HepG2 (cell line): ENCODE measurements around the gene TCF23. TPM values are rescaled to one million over a fixed set of nuclear protein-coding genes. Genes with fewer than 3 reads are reported as not detected.
A peak's percentile ranks its signal among the peaks of the same experiment; 100 is the strongest.

Experiments used
- DPF2 ChIP-seq: sonication (generic); formaldehyde crosslinking; IDR thresholded peaks from 2 replicates; pipeline ENCODE4 v1.4.0; 2020; ENCODE audit warnings: mild to moderate bottlenecking, low read depth, missing genetic modification reagents, borderline replicate concordance
- FOXA3 ChIP-seq: IDR thresholded peaks from 2 replicates; pipeline ENCODE4 v1.6.1; 2016; ENCODE audit warnings: missing genetic modification reagents, missing compliant biosample characterization
- FOXK2 ChIP-seq: fragments of 450-650 bp; IDR thresholded peaks from 2 replicates; pipeline ENCODE4 v1.6.1; 2016
- GATAD2A ChIP-seq: IDR thresholded peaks from 2 replicates; pipeline ENCODE4 v1.6.1; 2016
- HMGA1 ChIP-seq: sonication (generic); formaldehyde crosslinking; conservative IDR thresholded peaks from 2 replicates; pipeline ENCODE4 v1.4.0; 2020; ENCODE audit warnings: missing genetic modification reagents
- HNF4A ChIP-seq: sonication (generic); formaldehyde crosslinking; IDR thresholded peaks from 2 replicates; pipeline ENCODE4 v1.4.0; 2020; ENCODE audit warnings: missing genetic modification reagents
- HNRNPUL1 ChIP-seq: fragments of 200-400 bp; formaldehyde crosslinking; IDR thresholded peaks from 2 replicates; pipeline ENCODE4 v1.6.1; 2017; ENCODE audit warnings: low read depth, mild to moderate bottlenecking, low read length, moderate library complexity
- KAT7 ChIP-seq: IDR thresholded peaks from 2 replicates; pipeline ENCODE4 v1.6.1; 2018; ENCODE audit warnings: borderline replicate concordance, missing compliant biosample characterization
- MED1 ChIP-seq: sonication (generic); formaldehyde crosslinking; IDR thresholded peaks from 2 replicates; pipeline ENCODE4 v1.4.0; 2020; ENCODE audit warnings: missing genetic modification reagents
- NPAS2 ChIP-seq: sonication (generic); formaldehyde crosslinking; IDR thresholded peaks from 2 replicates; pipeline ENCODE4 v1.8.0; 2022; ENCODE audit warnings: mild to moderate bottlenecking, missing genetic modification reagents, borderline replicate concordance
- NR2F1 ChIP-seq, 2 experiments: fragments of 450-650 bp in 1 of 2; formaldehyde crosslinking in 1 of 2; IDR thresholded peaks; 2 replicates each; pipeline versions ENCODE4 v1.5.0 to v1.6.1; 2016 to 2020; ENCODE audit warnings: mild to moderate bottlenecking in 1 of 2, missing compliant biosample characterization in 1 of 2, missing genetic modification reagents in 1 of 2, moderate library complexity in 1 of 2
- PLRG1 ChIP-seq: fragments of 450-650 bp; conservative IDR thresholded peaks from 2 replicates; pipeline ENCODE4 v1.6.1; 2016
- RXRB ChIP-seq: IDR thresholded peaks from 2 replicates; pipeline ENCODE4 v1.6.1; 2016; ENCODE audit warnings: borderline replicate concordance, missing genetic modification reagents, missing compliant biosample characterization
- SALL2 ChIP-seq: sonication (generic); formaldehyde crosslinking; IDR thresholded peaks from 2 replicates; pipeline ENCODE4 v1.8.1; 2023; ENCODE audit warnings: mild to moderate bottlenecking, missing genetic modification reagents, inconsistent platforms
- SP1 ChIP-seq, 2 experiments: fragments of 450-650 bp in 1 of 2; sonication (generic) in 1 of 2; formaldehyde crosslinking in 1 of 2; IDR thresholded peaks; 2 replicates each; pipeline versions ENCODE4 v1.4.0 to v1.6.1; 2016 to 2020; ENCODE audit warnings: missing genetic modification reagents in 1 of 2
- TARDBP ChIP-seq: sonication (generic); formaldehyde crosslinking; IDR thresholded peaks from 2 replicates; pipeline ENCODE4 v1.8.0; 2022; ENCODE audit warnings: mild to moderate bottlenecking, missing genetic modification reagents
- TBL1XR1 ChIP-seq: fragments of 150-350 bp; IDR thresholded peaks from 2 replicates; pipeline ENCODE4 v1.6.1; 2014; ENCODE audit warnings: borderline replicate concordance, low read length; ENCODE audit not compliant: partially characterized antibody
- TBP ChIP-seq: sonication (generic); formaldehyde crosslinking; IDR thresholded peaks from 2 replicates; pipeline ENCODE4 v1.5.0; 2020; ENCODE audit warnings: missing genetic modification reagents
- THAP8 ChIP-seq: sonication (generic); formaldehyde crosslinking; IDR thresholded peaks from 2 replicates; pipeline ENCODE4 v1.5.1; 2020; ENCODE audit warnings: missing genetic modification reagents, mild to moderate bottlenecking, borderline replicate concordance
- ZBTB38 ChIP-seq: sonication (generic); formaldehyde crosslinking; IDR thresholded peaks from 2 replicates; pipeline ENCODE4 v1.5.1; 2020; ENCODE audit warnings: mild to moderate bottlenecking, missing genetic modification reagents
- ZNF326 ChIP-seq: sonication (generic); formaldehyde crosslinking; IDR thresholded peaks from 2 replicates; pipeline ENCODE4 v1.4.0; 2020; ENCODE audit warnings: missing genetic modification reagents, borderline replicate concordance
- ZNF335 ChIP-seq: sonication (generic); formaldehyde crosslinking; IDR thresholded peaks from 2 replicates; pipeline ENCODE4 v1.4.0; 2020; ENCODE audit warnings: missing genetic modification reagents
- ZNF343 ChIP-seq: sonication (generic); formaldehyde crosslinking; IDR thresholded peaks from 2 replicates; pipeline ENCODE4 v1.4.0; 2020; ENCODE audit warnings: mild to moderate bottlenecking, missing genetic modification reagents
- ZNF577 ChIP-seq: sonication (generic); formaldehyde crosslinking; IDR thresholded peaks from 2 replicates; pipeline ENCODE4 v1.4.0; 2020; ENCODE audit warnings: mild to moderate bottlenecking, low read depth, missing genetic modification reagents, borderline replicate concordance
- ZNF646 ChIP-seq: sonication (generic); formaldehyde crosslinking; IDR thresholded peaks from 2 replicates; pipeline ENCODE4 v1.9.0; 2021; ENCODE audit warnings: mild to moderate bottlenecking, missing genetic modification reagents
- ZNF792 ChIP-seq: IDR thresholded peaks from 2 replicates; pipeline ENCODE4 v1.6.1; 2016
- ZSCAN9 ChIP-seq: IDR thresholded peaks from 2 replicates; pipeline ENCODE4 v1.6.1; 2016; ENCODE audit warnings: borderline replicate concordance
- polyA plus RNA-seq, 8 experiments: library from polyadenylated mRNA; depleted of rRNA in 3 of 8; stranded (reverse) in 7 of 8; unstranded in 1 of 8; fragments of >200 nt; fragmentation: Illumina TruSeq in 4 of 8; extraction: Trizol in 4 of 8; gene quantifications; 2 replicates each; pipeline versions ENCODE4 v1.2.1 to v1.2.3, GENCODE V29; 2011 to 2016; ENCODE audit warnings: low read depth in 4 of 8, missing spikeins in 1 of 8, mixed read lengths in 1 of 8; ENCODE audit not compliant: insufficient read depth in 1 of 8
- total RNA-seq, 5 experiments: library from RNA; depleted of rRNA; stranded (reverse); fragments of >200 nt; fragmentation: Illumina TruSeq; extraction: Trizol; gene quantifications; 2 replicates each; pipeline ENCODE4 v1.2.3, GENCODE V29; 2016; ENCODE audit warnings: low read depth in 1 of 5

TCF23 gene
- total and polyA plus RNA-seq, 2 of the 13 experiments (the other 11 are each of a cell fraction or from before 2014, with no cell fraction given), result 0.02 to 1.4 TPM

- TF ChIP-seq HNRNPUL1, result no peak
- no peak for TF ChIP-seq SALL2
- TF ChIP-seq KAT7 (CRISPR knock-in tag), result no peak
- TF ChIP-seq FOXA3 (CRISPR knock-in tag), result peak; percentile 58; the same call in 1 of the 2 replicates
- no peak for TF ChIP-seq ZNF577 (CRISPR knock-in tag)
- TF ChIP-seq ZNF343 (CRISPR knock-in tag), result no peak
- TF ChIP-seq NR2F1 (CRISPR knock-in tag; IDR thresholded peaks at IDR 0.05), result no peak
- TF ChIP-seq ZBTB38 (CRISPR knock-in tag), result no peak
- TF ChIP-seq HNF4A, result no peak
- no peak for TF ChIP-seq NPAS2 (CRISPR knock-in tag)
- no peak for TF ChIP-seq PLRG1
- no peak for TF ChIP-seq ZNF335 (CRISPR knock-in tag)
- TF ChIP-seq ZSCAN9 (CRISPR knock-in tag), result no peak
- TF ChIP-seq RXRB (CRISPR knock-in tag), result peak; percentile 70; the same call in 1 of the 2 replicates
- TF ChIP-seq TBP (CRISPR knock-in tag), result no peak
- no peak for TF ChIP-seq FOXK2
- peak; percentile 44; the same call in 1 of the 2 replicates for TF ChIP-seq GATAD2A (CRISPR knock-in tag)
- no peak for TF ChIP-seq TARDBP (CRISPR knock-in tag)
- no peak for TF ChIP-seq ZNF326
- TF ChIP-seq TBL1XR1, result no peak
- no peak for TF ChIP-seq SP1 (IDR thresholded peaks at IDR 0.05)
- no peak for TF ChIP-seq SP1 (CRISPR knock-in tag; IDR thresholded peaks at IDR 0.05)
- TF ChIP-seq ZNF646, result no peak
- no peak for TF ChIP-seq DPF2 (CRISPR knock-in tag)
- TF ChIP-seq THAP8 (CRISPR knock-in tag), result no peak
- no peak for TF ChIP-seq ZNF792 (CRISPR knock-in tag)
- TF ChIP-seq MED1 (CRISPR knock-in tag), result peak; percentile 63; the same call in 1 of the 2 replicates
- no peak for TF ChIP-seq HMGA1 (CRISPR knock-in tag)
These were observed 3.4 kb downstream of the TCF23 start (continued) for GRCh38 chr2:27152102-27152795.
